Measurements from ENCODE around the gene TIGD3. TPM values are rescaled to one million over a fixed set of nuclear protein-coding genes. Genes with fewer than 3 reads are reported as not detected.

TIGD3 gene, protein sequence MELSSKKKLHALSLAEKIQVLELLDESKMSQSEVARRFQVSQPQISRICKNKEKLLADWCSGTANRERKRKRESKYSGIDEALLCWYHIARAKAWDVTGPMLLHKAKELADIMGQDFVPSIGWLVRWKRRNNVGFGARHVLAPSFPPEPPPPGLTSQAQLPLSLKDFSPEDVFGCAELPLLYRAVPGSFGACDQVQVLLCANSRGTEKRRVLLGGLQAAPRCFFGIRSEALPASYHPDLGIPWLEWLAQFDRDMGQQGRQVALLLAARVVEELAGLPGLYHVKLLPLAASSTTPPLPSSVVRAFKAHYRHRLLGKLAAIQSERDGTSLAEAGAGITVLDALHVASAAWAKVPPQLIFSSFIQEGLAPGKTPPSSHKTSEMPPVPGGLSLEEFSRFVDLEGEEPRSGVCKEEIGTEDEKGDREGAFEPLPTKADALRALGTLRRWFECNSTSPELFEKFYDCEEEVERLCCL
- 1 to 10 TPM; 1.4 TPM for total RNA-seq
- polyA plus RNA-seq (ENCODE audit: insufficient read length in 2 of 2) = 1 to 10 TPM; 3.4 to 3.7 TPM
- long read RNA-seq, donor 1, partial matches to known transcripts = 0 of 3 reads
- long read RNA-seq, donor 1, other reads (novel, unspliced or antisense) = 0 of 3 reads
- long read RNA-seq, donor 2, partial matches to known transcripts = 0 of 3 reads
- long read RNA-seq, donor 2, other reads (novel, unspliced or antisense) = 0 of 3 reads
- long read RNA-seq, donor 3 = 0 reads
- long read RNA-seq, donor 4 = 0 reads

DNA sequence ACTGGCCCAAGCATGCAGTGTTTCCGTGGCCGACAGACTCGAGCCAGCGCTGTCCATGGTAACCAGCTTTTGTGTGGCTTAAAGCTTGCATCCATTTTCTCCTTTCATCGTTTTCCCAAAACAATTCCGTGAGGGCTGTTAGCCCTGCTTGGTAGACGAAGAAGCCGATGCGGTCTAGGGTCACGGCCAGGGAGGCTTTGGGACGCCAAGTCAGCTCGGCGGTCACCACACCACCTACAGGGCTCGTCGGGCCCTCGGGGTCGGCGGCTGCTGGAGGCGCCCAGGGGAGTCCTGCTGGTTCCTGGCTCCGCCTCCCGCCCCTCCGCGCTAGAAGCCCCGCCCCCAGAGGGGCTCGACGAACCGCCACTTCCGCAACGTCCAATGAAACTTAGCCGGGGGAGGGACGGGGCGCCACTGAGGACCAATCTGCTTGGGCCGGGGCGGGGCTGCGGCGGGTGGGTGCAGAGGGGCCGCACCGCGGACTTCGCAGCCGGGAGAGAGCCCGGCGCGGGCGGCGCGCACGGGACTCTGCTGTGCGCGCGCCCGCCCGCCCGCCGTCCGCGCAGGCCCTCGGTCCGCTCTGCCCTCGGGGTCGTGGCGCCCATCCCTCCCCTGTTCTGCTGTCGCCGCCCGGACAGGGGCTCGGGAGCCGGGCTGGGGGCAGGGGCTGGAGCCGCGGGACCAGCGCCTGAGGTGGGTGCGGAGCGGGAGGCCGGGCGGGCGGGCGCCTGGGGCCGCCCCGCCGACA, at the start of gene TIGD3:
TSS of gene TIGD3 (plus strand) at position 487 of the 748 bp plus-strand sequence. CDS start 1,058 bp downstream, outside the sequence.
- Histone ChIP-seq H3K4me3 (ENCODE audit: low read depth, low read length) (peak within 1 kb of the TSS; percentile 71), H3K9me3 (ENCODE audit: control insufficient read depth, insufficient read depth, low read length) (no peaks in the 10 kb centered on the region), H3K27ac (ENCODE audit: low read depth, low read length) (peak within 1 kb of the TSS; percentile 92), H3K4me1 (ENCODE audit: control insufficient read depth, insufficient read depth, low read length) (peaks cover 42% of the 10 kb centered on the region), H3K36me3 (ENCODE audit: control insufficient read depth, insufficient read depth, low read length) (peaks cover 41% of the 10 kb centered on the region), H3K27me3 (ENCODE audit: control insufficient read depth, insufficient read depth, low read length) (peaks cover 4% of the 10 kb centered on the region)
- peak; percentile 88 to 99 (median 96) for DNase-seq (ENCODE audit: low read depth in 4 of 6, low spot score in 6 of 6)
- WGBS (ENCODE audit: insufficient coverage) = under 1% methylated on average over 79 of the region's 79 CpGs

DNA sequence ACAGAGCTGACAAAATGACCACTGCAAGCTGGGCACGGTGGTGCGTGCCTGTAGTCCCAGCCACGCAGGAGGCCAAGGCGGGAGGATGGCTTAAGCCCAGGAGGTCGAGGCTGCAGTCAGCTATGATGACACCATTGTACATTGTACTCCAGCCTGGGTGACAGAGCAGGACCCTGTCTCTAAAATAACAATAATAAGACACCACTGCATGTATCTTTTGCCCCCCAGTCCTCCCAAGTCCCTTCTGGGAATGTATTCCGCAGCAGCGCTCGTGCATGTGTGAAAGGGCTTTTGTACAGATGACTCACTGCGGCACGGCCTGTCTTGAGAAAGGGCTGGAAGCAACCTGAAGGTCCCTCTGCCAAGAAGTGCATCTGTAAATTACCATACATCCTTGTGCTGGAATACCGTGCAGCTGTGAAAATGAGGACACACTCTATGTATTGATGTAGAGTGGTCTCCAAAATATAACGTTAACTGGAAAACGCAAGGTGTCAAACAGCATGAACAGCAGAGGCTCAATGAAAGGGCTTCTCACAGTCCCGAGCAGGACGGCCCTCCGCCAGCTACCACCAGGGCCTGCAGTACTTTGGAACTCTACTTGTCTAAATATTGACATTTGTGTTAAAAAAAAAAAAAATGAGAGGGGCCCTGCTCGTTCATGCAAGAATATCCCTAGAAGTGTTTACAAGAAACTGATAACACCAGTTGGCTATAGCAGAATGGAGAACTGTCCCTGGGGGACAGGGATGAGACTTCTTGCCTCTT, 48.9 kb upstream of the TIGD3 start:
- H3K9me3 ChIP-seq (ENCODE audit: control insufficient read depth, insufficient read depth, low read length) = no peaks in the 10 kb centered on the region
- peak overlapping the region; percentile 8 for H3K27ac ChIP-seq (ENCODE audit: low read depth, low read length)
- H3K4me3 ChIP-seq (ENCODE audit: low read depth, low read length) = no peak overlapping the region
- peak in 1 of 6 donors; percentile 54 for DNase-seq (ENCODE audit: low read depth in 4 of 6, low spot score in 6 of 6)
- H3K36me3 ChIP-seq (ENCODE audit: control insufficient read depth, insufficient read depth, low read length) = peaks cover 18% of the 10 kb centered on the region
- WGBS (ENCODE audit: insufficient coverage) = 73% methylated on average over 14 of the region's 17 CpGs
- peaks cover 40% of the 10 kb centered on the region for H3K4me1 ChIP-seq (ENCODE audit: control insufficient read depth, insufficient read depth, low read length)
- no peaks in the 10 kb centered on the region for H3K27me3 ChIP-seq (ENCODE audit: control insufficient read depth, insufficient read depth, low read length)

GRCh38 chr11:65307298-65308229, 47.0 kb upstream of the TIGD3 start:
- peaks cover 35% of the 10 kb centered on the region for H3K4me1 ChIP-seq (ENCODE audit: control insufficient read depth, insufficient read depth, low read length)
- no peaks in the 10 kb centered on the region for H3K27me3 ChIP-seq (ENCODE audit: control insufficient read depth, insufficient read depth, low read length)
- no peaks in the 10 kb centered on the region for H3K9me3 ChIP-seq (ENCODE audit: control insufficient read depth, insufficient read depth, low read length)
- no peak for DNase-seq (ENCODE audit: low read depth in 4 of 6, low spot score in 6 of 6)
- H3K36me3 ChIP-seq (ENCODE audit: control insufficient read depth, insufficient read depth, low read length) = peaks cover 12% of the 10 kb centered on the region
- no peak overlapping the region for H3K4me3 ChIP-seq (ENCODE audit: low read depth, low read length)
- no peak overlapping the region for H3K27ac ChIP-seq (ENCODE audit: low read depth, low read length)
- WGBS (ENCODE audit: insufficient coverage) = 83% methylated on average over 5 of the region's 6 CpGs

DNA sequence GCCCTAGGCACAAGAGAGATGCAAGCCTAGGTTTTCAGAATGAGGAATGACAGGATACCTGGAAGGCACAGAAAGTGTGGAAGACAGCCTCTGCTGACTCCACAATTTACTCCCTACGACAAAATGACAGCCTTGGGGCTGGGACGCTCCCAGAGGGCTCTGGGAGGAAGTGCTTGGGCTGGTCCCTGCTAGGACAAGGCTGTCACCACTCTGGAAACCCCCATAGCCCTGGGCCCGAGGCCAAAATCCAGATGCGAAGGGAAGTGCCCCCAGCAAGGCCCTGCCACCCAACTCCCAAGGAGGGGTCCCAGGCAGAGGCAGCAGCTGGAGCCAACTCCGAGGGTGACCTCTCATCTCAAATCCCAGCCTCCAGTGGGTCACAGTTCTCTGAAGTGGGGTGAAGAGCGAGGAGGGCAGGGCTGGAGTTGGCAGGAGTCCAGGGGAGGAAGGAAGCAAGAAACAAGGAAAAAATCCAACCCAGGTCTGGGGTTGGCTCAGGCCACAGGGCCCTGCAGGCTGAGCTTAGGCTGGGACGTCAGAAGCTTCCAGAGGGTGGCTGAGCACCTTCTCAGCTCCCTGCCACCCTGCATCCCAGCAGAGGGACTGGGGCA, 46.2 kb upstream of the TIGD3 start:
- H3K27ac ChIP-seq (ENCODE audit: low read depth, low read length) = no peak overlapping the region
- DNase-seq (ENCODE audit: low read depth in 4 of 6, low spot score in 6 of 6) = no peak
- no peaks in the 10 kb centered on the region for H3K9me3 ChIP-seq (ENCODE audit: control insufficient read depth, insufficient read depth, low read length)
- peaks cover 10% of the 10 kb centered on the region for H3K36me3 ChIP-seq (ENCODE audit: control insufficient read depth, insufficient read depth, low read length)
- peaks cover 36% of the 10 kb centered on the region for H3K4me1 ChIP-seq (ENCODE audit: control insufficient read depth, insufficient read depth, low read length)
- WGBS (ENCODE audit: insufficient coverage) = 61% methylated on average over 3 of the region's 7 CpGs
- no peak overlapping the region for H3K4me3 ChIP-seq (ENCODE audit: low read depth, low read length)
- no peaks in the 10 kb centered on the region for H3K27me3 ChIP-seq (ENCODE audit: control insufficient read depth, insufficient read depth, low read length)

- H3K4me1 ChIP-seq (ENCODE audit: control insufficient read depth, insufficient read depth, low read length) = peaks cover 42% of the 10 kb centered on the region
- H3K36me3 ChIP-seq (ENCODE audit: control insufficient read depth, insufficient read depth, low read length) = peaks cover 8% of the 10 kb centered on the region
- H3K9me3 ChIP-seq (ENCODE audit: control insufficient read depth, insufficient read depth, low read length) = no peaks in the 10 kb centered on the region
- DNase-seq (ENCODE audit: low read depth in 4 of 6, low spot score in 6 of 6) = no peak
- H3K27me3 ChIP-seq (ENCODE audit: control insufficient read depth, insufficient read depth, low read length) = no peaks in the 10 kb centered on the region
- H3K4me3 ChIP-seq (ENCODE audit: low read depth, low read length) = no peak overlapping the region
- no peak overlapping the region for H3K27ac ChIP-seq (ENCODE audit: low read depth, low read length)
- 50% methylated on average over 1 of the region's 5 CpGs for WGBS (ENCODE audit: insufficient coverage)
These were observed 45.5 kb upstream of the TIGD3 start for GRCh38 chr11:65309006-65309405.

DNA sequence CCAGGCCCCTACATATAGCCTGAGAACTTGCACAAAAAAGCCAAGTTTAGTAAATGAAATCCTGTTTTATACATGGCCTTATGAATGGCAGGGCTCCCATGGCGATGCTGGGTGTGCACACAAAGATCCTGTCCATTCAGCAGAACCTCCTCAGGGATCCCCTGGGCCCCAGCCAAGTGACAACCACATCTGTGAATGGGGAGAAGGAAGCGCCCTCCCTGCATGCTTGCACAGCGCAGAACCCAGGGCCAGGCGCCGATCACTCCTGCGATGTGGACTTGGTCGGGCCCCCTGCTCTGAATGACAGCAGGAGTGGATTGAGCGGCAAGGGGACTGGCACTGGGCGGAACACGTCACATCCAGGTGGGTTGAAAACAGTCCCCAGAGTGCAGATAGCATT, 44.3 kb upstream of the TIGD3 start:
- DNase-seq (ENCODE audit: low read depth in 4 of 6, low spot score in 6 of 6) = peak in 2 of 6 donors; percentile 57 to 61
- Histone ChIP-seq H3K36me3 (ENCODE audit: control insufficient read depth, insufficient read depth, low read length) (peaks cover 2% of the 10 kb centered on the region), H3K27ac (ENCODE audit: low read depth, low read length) (no peak overlapping the region), H3K4me3 (ENCODE audit: low read depth, low read length) (no peak overlapping the region), H3K4me1 (ENCODE audit: control insufficient read depth, insufficient read depth, low read length) (peaks cover 49% of the 10 kb centered on the region), H3K9me3 (ENCODE audit: control insufficient read depth, insufficient read depth, low read length) (no peaks in the 10 kb centered on the region), H3K27me3 (ENCODE audit: control insufficient read depth, insufficient read depth, low read length) (no peaks in the 10 kb centered on the region)
- 16% methylated on average over 10 of the region's 10 CpGs for WGBS (ENCODE audit: insufficient coverage)

DNA sequence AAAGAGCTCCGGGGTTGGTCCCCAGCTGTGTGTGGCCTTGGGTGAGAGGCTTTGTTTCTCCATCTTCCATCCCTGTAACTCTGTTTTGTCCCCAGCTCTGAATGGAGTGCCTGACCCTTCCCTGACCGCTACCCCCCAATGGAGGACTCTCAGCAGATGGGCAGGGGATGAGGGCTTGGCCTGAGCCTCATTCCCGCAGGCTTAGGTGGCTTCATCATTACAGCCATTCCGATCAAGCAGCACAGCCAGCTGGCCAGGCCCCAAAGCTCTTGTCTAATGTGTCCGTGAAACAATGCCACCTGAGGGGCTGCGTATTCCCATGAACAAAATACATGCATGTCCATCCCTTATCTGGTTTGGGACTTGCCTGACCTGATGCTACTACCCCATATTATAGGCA, 43.8 kb upstream of the TIGD3 start:
- Histone ChIP-seq H3K4me3 (ENCODE audit: low read depth, low read length) (no peak overlapping the region), H3K4me1 (ENCODE audit: control insufficient read depth, insufficient read depth, low read length) (peaks cover 51% of the 10 kb centered on the region), H3K36me3 (ENCODE audit: control insufficient read depth, insufficient read depth, low read length) (no peaks in the 10 kb centered on the region), H3K9me3 (ENCODE audit: control insufficient read depth, insufficient read depth, low read length) (no peaks in the 10 kb centered on the region), H3K27ac (ENCODE audit: low read depth, low read length) (no peak overlapping the region), H3K27me3 (ENCODE audit: control insufficient read depth, insufficient read depth, low read length) (no peaks in the 10 kb centered on the region)
- peak in 1 of 6 donors; percentile 49 for DNase-seq (ENCODE audit: low read depth in 4 of 6, low spot score in 6 of 6)
- 18% methylated on average over 2 of the region's 6 CpGs for WGBS (ENCODE audit: insufficient coverage)

- Histone ChIP-seq H3K9me3 (ENCODE audit: control insufficient read depth, insufficient read depth, low read length) (no peaks in the 10 kb centered on the region), H3K27me3 (ENCODE audit: control insufficient read depth, insufficient read depth, low read length) (no peaks in the 10 kb centered on the region), H3K27ac (ENCODE audit: low read depth, low read length) (no peak overlapping the region), H3K4me1 (ENCODE audit: control insufficient read depth, insufficient read depth, low read length) (peaks cover 56% of the 10 kb centered on the region), H3K4me3 (ENCODE audit: low read depth, low read length) (no peak overlapping the region), H3K36me3 (ENCODE audit: control insufficient read depth, insufficient read depth, low read length) (no peaks in the 10 kb centered on the region)
- WGBS (ENCODE audit: insufficient coverage) = 43% methylated on average over 4 of the region's 5 CpGs
- DNase-seq (ENCODE audit: low read depth in 4 of 6, low spot score in 6 of 6) = no peak
These were observed 43.3 kb upstream of the TIGD3 start for GRCh38 chr11:65311170-65311678.
